Measurements from ENCODE around the gene SLC12A1.

Gene SLC12A1

GRCh38 chr15:48205981-48206380 is at the start of gene SLC12A1:
TSS of gene SLC12A1 (plus strand) at chr15:48206302. CDS start at chr15:48207720, 1,418 bp downstream.
- no peak for DNase-seq (ENCODE audit: low spot score)

DNA sequence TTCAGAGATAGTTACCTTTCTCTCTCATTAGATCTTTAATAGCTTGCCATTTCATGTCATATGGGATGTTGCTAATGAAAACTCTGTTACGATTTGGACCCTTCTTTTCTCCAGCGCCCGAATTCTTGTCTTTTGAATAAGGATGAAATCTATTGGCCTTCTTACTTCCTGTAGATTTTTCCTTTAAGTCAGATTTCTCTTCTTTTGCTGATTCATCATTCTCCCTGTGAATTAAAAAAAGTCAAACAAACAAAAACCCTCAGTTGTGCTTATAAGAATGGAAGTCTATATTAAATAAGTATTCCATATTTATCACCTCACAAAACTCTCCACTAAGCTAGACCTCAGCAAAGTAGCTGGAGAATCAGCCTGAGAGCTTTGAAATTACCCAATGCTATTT is 37.5 kb upstream of the SLC12A1 start:
- no peak for DNase-seq (ENCODE audit: low spot score)

DNA sequence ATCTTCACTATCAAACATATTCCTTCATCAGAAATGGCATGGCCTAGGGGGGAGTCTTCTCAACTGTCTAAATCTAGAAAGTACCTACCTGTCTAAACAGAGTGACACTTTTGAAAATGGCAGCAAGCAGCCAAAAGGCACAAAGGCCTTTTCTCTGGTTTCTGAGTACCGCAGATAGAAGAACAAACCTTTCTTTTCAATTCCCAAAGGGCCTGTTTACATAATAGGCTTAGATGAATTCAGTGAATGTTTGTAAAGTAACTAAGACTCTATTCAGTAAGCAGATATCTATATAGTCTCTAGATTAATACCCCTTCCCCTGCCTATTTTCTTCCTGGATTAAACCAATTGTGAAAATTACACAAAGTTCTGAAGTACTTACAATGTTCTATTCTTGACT is 35.1 kb upstream of the SLC12A1 start:
- DNase-seq (ENCODE audit: low spot score): no peak

- DNase-seq (ENCODE audit: low spot score): no peak
Observed at GRCh38 chr15:48175126-48175525, 31.0 kb upstream of the SLC12A1 start.

- no peak for DNase-seq (ENCODE audit: low spot score)
Observed at GRCh38 chr15:48176112-48176511, 30.0 kb upstream of the SLC12A1 start.

- no peak for DNase-seq (ENCODE audit: low spot score)
Observed at GRCh38 chr15:48176957-48177356, 29.1 kb upstream of the SLC12A1 start.

DNA sequence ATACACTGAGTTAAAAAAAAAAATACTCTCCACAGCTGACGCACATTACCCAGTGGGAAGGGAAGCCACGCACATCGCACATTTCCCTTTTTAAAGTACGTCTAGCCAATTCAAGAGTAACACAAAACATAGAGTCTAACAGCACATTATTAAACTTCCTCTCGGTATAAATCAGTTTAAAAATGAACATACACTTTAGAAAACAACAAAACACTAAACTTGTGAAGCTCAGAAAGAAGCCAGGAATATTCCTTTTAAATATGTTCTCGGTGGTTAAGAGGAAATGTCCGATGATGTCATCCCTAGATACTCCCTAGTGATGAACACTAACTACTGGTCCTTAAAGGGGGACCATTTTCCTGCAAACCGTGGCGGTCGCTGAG is 28.7 kb upstream of the SLC12A1 start:
- DNase-seq (ENCODE audit: low spot score): peak; percentile 58

DNA sequence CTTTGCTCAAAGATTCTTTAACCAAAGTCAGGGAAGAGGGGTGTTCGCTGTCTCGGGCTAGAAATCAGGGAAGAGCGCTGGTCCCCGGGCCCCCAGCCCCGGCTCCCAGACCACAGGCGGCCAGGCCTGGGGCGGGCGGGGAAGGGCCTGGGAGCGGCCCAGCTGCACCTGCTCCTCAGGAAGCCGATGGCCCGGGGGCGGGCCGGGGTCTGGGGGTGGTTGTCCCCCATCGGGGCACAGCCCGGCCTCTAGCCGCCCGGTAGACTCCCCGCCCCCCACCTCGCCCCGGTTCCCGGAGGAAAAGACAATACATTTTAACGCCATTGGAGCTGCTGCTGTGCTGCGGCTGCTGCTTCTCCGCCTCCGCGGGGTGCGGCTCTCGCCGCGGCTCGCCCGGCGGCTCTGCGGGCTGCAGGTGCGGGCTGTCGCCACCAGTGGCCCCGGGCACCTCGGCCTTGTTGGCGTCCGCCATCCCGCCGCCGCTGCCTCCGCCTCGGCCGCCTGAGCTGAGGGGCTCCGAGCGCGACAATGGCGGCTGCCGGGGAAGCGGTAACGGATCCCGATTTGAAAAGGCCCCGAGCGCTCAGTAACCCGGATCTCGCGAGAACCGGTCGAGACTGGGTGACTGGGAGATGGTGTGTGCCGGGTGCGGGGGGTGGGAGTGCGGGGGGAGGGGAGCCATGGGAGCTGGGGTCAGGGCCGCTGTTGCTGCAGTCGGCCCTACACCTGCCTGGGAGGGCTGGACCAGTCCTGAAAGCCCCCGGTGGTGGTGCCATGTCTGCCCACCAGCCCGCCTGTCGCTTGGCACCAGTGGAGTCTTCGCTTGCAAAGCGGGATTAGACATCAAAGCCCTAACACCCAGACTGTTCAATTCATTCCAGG is 28.1 kb upstream of the SLC12A1 start, which contains the start of gene MYEF2:
Gene MYEF2, minus strand, starts transcription at position 530 of the 882 bp plus-strand sequence. Its CDS starts 58 bp downstream, at position 472.
- peak; percentile 40 for DNase-seq (ENCODE audit: low spot score)

DNA sequence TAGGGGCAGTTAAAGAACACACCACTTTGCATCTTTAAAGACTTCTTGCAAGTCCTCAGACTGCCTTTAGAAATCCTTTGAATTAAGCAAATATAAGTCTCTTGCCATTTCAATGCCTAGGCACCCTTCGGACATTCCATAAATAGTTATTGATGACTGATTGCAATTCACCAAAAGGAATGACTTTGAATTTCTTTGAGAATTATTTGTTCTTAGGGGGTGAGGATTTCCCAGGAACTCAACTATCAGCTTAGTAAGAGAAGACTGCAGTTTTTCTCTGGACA is 27.5 kb upstream of the SLC12A1 start:
- no peak for DNase-seq (ENCODE audit: low spot score)

- DNase-seq (ENCODE audit: low spot score): no peak
Observed at GRCh38 chr15:48182749-48183148, 23.4 kb upstream of the SLC12A1 start.

DNA sequence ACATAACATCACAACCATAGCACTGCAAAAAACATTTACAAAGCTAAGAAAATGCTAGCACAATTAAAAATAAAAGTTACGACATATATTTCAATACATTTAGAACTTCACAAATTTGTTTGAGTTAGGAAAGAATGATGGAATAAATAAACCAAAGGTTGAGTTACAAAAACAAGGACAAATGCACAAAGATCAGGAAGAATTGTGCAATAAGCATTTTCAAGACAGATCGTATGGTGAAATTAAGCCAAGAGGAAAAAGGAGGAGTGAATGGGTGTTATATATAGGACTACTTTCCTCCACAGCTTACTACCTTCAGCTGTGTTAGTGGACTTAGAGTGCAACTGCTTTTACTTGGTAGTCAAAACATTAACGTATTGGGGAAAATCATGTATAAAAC is 20.6 kb upstream of the SLC12A1 start:
- DNase-seq (ENCODE audit: low spot score): no peak

GRCh38 chr15:48186271-48186670 is 19.8 kb upstream of the SLC12A1 start:
- no peak for DNase-seq (ENCODE audit: low spot score)

GRCh38 chr15:48190932-48191573 is 15.0 kb upstream of the SLC12A1 start:
- DNase-seq (ENCODE audit: low spot score): peak; percentile 42

DNA sequence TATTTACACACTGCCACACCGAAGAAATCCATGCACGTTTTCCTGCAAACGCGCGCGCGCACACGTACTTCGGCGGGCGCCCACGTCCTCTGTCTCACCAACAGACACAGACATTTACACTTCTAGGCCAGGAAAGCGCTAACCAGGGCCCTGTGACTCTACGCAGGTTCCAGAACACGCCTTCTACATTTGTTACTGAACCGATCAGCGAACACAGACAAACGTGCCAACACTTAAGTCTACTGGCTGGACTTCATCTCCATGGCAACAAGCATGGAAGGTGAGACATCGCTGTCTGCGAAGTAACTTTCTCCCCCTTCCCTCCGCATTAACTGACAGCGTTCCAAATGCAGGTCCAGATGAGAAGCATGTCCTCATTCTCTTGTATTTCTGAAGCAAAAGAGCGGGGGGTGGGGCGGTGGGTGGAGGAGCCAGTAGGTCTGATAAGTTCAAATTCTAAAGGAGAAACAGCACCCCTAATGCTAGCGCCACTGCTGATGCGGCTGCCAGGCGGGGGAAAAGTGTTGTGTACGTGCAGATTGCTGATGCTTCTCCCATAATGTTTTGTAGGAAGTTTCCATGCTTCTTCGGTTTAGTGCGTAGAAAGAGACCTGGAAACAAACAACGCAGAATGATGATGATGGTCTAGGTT is 14.4 kb upstream of the SLC12A1 start, which contains the start of gene CTXN2:
Gene CTXN2, plus strand, starts transcription at position 92 of the 652 bp plus-strand sequence. CDS start 9,636 bp downstream, outside the sequence.
- no peak for DNase-seq (ENCODE audit: low spot score)

GRCh38 chr15:48202068-48202467 is 4.0 kb upstream of the SLC12A1 start:
- DNase-seq (ENCODE audit: low spot score): no peak

DNA sequence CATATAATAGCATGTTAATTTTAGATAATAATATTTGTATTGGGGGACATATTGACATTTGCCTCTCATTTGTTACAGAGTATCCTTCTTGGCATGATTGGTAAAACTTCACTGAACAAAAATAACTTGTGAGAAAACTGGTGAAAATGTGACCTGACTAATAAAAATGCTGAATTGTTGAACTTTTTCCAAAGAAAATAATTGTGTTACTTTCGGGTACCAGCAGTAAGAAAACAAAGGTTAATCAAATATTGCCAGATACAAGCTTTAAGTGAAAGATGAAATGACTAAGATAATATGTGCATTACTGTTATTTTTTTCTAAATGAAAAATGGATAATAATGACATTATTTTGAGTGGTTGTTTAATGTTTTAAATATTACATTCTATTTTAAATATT is 15.2 kb downstream of the SLC12A1 start:
- no peak for DNase-seq (ENCODE audit: low spot score)

DNA sequence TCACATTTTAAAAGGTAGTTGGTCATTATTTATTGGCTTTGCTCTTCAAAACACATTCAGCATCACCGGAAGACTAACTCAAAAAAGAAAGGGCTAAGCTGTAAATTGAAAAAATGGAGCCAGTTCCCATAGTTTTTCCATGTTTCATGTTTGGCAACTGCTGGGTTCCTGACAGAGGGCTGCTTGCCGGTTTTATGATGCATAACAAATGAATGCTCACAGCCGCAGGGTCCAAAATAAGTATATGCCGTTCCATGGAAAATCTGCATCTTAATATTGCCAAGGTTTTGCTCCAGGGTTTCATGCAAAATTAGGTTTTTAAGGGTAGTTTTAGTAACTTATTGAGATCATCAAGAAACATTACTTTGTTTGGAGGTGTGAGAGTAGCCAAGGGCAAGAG is 15.8 kb downstream of the SLC12A1 start:
- DNase-seq (ENCODE audit: low spot score): no peak

DNA sequence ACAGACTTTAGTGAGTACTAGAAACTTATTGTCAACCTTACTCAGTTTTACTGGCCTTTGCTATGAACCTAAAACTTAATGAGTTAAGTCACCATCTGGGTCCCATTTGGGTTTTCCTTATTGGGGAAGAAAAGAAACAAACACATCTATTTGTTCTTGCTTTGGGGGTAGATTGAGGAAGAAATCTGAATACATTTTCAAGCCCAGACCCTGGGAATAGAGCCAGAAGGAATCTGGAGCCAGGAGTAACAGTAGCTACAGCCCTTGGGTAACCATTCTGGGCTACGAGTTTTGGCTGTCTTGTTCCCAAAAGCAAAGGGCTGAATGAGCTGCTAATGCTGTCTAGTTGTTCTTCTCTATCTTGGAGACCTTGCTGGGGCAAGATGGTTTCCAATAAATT is 16.5 kb downstream of the SLC12A1 start:
- no peak for DNase-seq (ENCODE audit: low spot score)

DNA sequence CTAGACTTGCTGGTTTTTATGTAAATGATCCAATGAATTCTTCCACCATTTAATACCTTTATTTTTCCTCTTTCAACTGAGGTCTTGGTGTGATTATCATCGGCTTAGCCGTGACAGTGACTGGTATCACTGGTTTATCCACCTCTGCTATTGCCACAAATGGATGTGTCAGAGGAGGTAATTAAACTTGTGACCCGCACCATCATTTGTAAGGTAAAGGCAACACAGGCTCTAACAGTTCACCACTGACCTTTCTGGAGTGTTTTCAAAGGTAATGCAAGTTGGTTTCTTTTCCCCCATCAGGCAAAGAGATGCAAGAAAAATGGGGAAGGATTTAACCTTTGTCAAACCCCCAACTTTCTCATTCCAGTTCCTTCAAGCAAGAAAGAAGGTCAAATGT is 19.7 kb downstream of the SLC12A1 start:
- no peak for DNase-seq (ENCODE audit: low spot score)

- DNase-seq (ENCODE audit: low spot score): no peak
Observed at GRCh38 chr15:48230498-48230897, 24.4 kb downstream of the SLC12A1 start.

GRCh38 chr15:48233246-48233645 is 27.1 kb downstream of the SLC12A1 start:
- no peak for DNase-seq (ENCODE audit: low spot score)

GRCh38 chr15:48239334-48239733 is 33.2 kb downstream of the SLC12A1 start:
- no peak for DNase-seq (ENCODE audit: low spot score)

GRCh38 chr15:48242015-48242414 is 35.9 kb downstream of the SLC12A1 start:
- no peak for DNase-seq (ENCODE audit: low spot score)

Data from kidney capillary endothelial cell (primary cell).